ENCODE data around the gene VWA8.

DNA sequence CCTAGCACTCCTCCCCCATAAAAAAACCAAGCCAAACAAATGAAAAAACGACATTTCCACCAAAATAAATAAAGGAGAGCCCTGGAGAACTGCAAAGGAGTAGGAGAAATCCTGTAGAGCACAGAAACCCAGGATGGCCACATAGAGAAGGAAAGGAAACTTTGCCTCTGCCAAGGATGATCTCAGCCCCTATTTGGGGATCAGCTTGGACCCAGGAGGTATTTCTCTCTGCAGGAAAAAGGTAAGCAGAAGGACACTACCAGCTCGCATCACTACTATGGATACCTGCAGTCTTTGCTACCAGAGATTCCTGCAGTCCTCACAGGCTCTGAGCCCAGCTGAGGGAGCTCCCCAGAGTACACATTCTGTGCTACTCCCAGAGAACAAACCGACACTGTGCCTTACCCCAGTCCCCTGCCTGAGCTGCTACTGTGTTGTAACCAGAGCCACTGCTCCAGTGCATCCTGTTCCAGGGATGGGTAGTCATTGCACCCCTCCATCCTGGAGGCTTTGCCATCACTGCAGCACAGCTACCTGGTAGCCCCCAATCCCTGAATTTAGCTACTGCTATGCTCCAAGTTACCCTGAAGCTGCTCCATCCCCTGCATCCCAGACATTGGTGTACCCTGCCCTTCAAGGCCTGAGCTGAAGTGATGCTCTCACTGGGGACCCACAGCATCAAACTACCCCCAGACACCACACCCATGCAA lies 41.7 kb downstream of the VWA8 start:
- TF ChIP-seq EP300 (IDR thresholded peaks at IDR 0.05) (no peak), CTCF (IDR thresholded peaks at IDR 0.05) (no peak), POLR2A (IDR thresholded peaks at IDR 0.05) (no peak)
